ENCODE results near the gene LUZP2.

The LUZP2 gene

GRCh38 chr11:24679821-24680351 is 183.0 kb downstream of the LUZP2 start:
- DNase-seq (ENCODE audit: low spot score), result no peak
- H3K27ac Mint-ChIP-seq, result no peak overlapping the region
- no peaks in the 10 kb centered on the region for H3K27me3 Mint-ChIP-seq (ENCODE audit: low read depth)
- H3K4me3 Mint-ChIP-seq, result no peak overlapping the region
- no peaks in the 10 kb centered on the region for H3K36me3 Mint-ChIP-seq (ENCODE audit: low read depth)
- no peaks in the 10 kb centered on the region for H3K9me3 Mint-ChIP-seq
- no peaks in the 10 kb centered on the region for H3K4me1 Mint-ChIP-seq (ENCODE audit: low read depth)

- Mint-ChIP-seq H3K36me3 (ENCODE audit: low read depth) (no peaks in the 10 kb centered on the region), H3K27me3 (ENCODE audit: low read depth) (no peaks in the 10 kb centered on the region), H3K4me3 (no peak overlapping the region), H3K9me3 (no peaks in the 10 kb centered on the region), H3K4me1 (ENCODE audit: low read depth) (no peaks in the 10 kb centered on the region), H3K27ac (no peak overlapping the region)
- no peak for DNase-seq (ENCODE audit: low spot score)
These were observed 186.7 kb downstream of the LUZP2 start for GRCh38 chr11:24683583-24683982.

DNA sequence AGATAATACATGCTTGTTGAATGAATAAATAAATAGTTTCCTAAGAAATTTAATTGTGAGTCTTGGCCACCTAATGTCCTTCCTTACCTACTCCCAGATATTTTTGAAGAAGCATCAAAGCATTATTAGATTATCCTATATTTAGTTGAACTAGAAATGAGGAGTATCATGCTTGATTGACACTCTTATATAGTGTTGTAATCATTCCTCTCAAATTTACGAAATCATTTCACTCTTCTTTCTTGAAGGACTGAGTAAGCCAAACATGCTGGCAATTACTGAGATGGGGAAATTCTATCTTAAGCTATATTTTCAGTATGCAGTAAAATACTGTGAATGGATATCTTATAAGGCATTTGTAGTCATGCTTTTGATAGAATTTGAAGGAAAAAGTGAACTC is 189.0 kb downstream of the LUZP2 start:
- no peak overlapping the region for H3K4me3 Mint-ChIP-seq
- peaks cover 4% of the 10 kb centered on the region for H3K9me3 Mint-ChIP-seq
- H3K4me1 Mint-ChIP-seq (ENCODE audit: low read depth), result no peaks in the 10 kb centered on the region
- H3K36me3 Mint-ChIP-seq (ENCODE audit: low read depth), result no peaks in the 10 kb centered on the region
- H3K27ac Mint-ChIP-seq, result no peak overlapping the region
- DNase-seq (ENCODE audit: low spot score), result no peak
- H3K27me3 Mint-ChIP-seq (ENCODE audit: low read depth), result no peaks in the 10 kb centered on the region

DNA sequence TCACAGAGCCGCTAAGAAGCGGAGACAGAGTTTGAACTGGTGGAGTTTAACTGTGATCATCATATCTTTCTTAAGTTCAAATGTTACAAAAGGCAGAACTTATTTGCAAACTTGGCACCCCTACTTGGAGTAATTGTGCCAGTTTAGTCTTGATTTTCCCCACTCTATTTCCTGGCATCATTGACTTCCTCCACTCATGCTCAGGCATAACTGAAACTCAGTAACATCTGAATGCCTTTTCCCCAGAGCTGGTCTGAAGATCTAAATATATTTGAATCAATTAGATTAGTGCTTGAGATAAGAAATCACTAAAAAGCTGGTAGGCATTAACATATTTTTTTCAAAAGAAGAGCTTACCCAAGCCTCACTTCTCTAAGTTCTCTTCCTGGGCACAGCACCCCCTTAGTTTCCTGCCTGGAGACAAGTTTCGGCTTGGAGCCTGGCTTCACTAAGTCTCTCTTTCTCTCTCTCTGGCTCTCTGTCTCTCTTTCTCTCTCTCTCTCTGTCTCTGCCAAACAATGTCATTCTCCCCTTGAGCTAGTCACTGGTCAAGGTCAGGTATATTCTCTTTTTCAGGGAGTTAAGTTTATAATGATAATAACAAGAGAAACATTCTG is 190.8 kb downstream of the LUZP2 start:
- Mint-ChIP-seq H3K9me3 (peaks cover 4% of the 10 kb centered on the region), H3K4me1 (ENCODE audit: low read depth) (no peaks in the 10 kb centered on the region), H3K27me3 (ENCODE audit: low read depth) (no peaks in the 10 kb centered on the region), H3K36me3 (ENCODE audit: low read depth) (no peaks in the 10 kb centered on the region), H3K27ac (no peak overlapping the region), H3K4me3 (no peak overlapping the region)
- no peak for DNase-seq (ENCODE audit: low spot score)

DNA sequence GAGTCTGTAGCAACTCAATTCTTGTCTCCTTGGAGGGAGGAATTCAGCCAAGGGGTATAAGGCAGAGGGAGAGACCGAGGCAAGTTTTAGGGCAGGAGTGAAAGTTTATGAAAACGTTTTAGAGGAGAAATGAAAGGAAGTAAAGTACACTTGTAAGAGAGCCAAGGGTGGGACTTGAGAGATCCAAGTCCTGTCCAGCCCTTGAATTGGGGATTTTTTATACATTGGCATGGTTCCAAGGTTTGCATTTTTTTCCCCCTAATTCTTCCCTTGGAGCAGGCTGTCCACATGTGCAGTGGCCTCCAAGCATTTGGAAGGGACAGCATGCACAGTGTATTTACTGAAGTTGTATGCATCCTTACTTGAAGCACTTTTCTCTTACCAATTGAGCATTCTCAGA is 192.1 kb downstream of the LUZP2 start:
- Mint-ChIP-seq H3K9me3 (peaks cover 4% of the 10 kb centered on the region), H3K27ac (no peak overlapping the region), H3K27me3 (ENCODE audit: low read depth) (no peaks in the 10 kb centered on the region), H3K4me3 (no peak overlapping the region), H3K36me3 (ENCODE audit: low read depth) (no peaks in the 10 kb centered on the region), H3K4me1 (ENCODE audit: low read depth) (no peaks in the 10 kb centered on the region)
- no peak for DNase-seq (ENCODE audit: low spot score)

- Mint-ChIP-seq H3K4me1 (ENCODE audit: low read depth) (no peaks in the 10 kb centered on the region), H3K27ac (no peak overlapping the region), H3K4me3 (no peak overlapping the region), H3K9me3 (peaks cover 32% of the 10 kb centered on the region), H3K36me3 (ENCODE audit: low read depth) (no peaks in the 10 kb centered on the region), H3K27me3 (ENCODE audit: low read depth) (no peaks in the 10 kb centered on the region)
- no peak for DNase-seq (ENCODE audit: low spot score)
These were observed 200.8 kb downstream of the LUZP2 start for GRCh38 chr11:24697522-24698111.

- H3K27me3 Mint-ChIP-seq (ENCODE audit: low read depth), result no peaks in the 10 kb centered on the region
- no peak overlapping the region for H3K27ac Mint-ChIP-seq
- H3K9me3 Mint-ChIP-seq, result peaks cover 33% of the 10 kb centered on the region
- no peaks in the 10 kb centered on the region for H3K36me3 Mint-ChIP-seq (ENCODE audit: low read depth)
- DNase-seq (ENCODE audit: low spot score), result no peak
- H3K4me1 Mint-ChIP-seq (ENCODE audit: low read depth), result no peaks in the 10 kb centered on the region
- H3K4me3 Mint-ChIP-seq, result no peak overlapping the region
These were observed 207.9 kb downstream of the LUZP2 start for GRCh38 chr11:24704716-24705115.

GRCh38 chr11:24705474-24705873 is 208.6 kb downstream of the LUZP2 start:
- peaks cover 39% of the 10 kb centered on the region for H3K9me3 Mint-ChIP-seq
- no peak overlapping the region for H3K4me3 Mint-ChIP-seq
- DNase-seq (ENCODE audit: low spot score), result no peak
- H3K36me3 Mint-ChIP-seq (ENCODE audit: low read depth), result no peaks in the 10 kb centered on the region
- no peak overlapping the region for H3K27ac Mint-ChIP-seq
- H3K4me1 Mint-ChIP-seq (ENCODE audit: low read depth), result no peaks in the 10 kb centered on the region
- no peaks in the 10 kb centered on the region for H3K27me3 Mint-ChIP-seq (ENCODE audit: low read depth)

- no peak for DNase-seq (ENCODE audit: low spot score)
- no peaks in the 10 kb centered on the region for H3K27me3 Mint-ChIP-seq (ENCODE audit: low read depth)
- peaks cover 26% of the 10 kb centered on the region for H3K9me3 Mint-ChIP-seq
- no peaks in the 10 kb centered on the region for H3K36me3 Mint-ChIP-seq (ENCODE audit: low read depth)
- H3K27ac Mint-ChIP-seq, result no peak overlapping the region
- no peaks in the 10 kb centered on the region for H3K4me1 Mint-ChIP-seq (ENCODE audit: low read depth)
- H3K4me3 Mint-ChIP-seq, result no peak overlapping the region
These were observed 211.8 kb downstream of the LUZP2 start for GRCh38 chr11:24708616-24709015.

DNA sequence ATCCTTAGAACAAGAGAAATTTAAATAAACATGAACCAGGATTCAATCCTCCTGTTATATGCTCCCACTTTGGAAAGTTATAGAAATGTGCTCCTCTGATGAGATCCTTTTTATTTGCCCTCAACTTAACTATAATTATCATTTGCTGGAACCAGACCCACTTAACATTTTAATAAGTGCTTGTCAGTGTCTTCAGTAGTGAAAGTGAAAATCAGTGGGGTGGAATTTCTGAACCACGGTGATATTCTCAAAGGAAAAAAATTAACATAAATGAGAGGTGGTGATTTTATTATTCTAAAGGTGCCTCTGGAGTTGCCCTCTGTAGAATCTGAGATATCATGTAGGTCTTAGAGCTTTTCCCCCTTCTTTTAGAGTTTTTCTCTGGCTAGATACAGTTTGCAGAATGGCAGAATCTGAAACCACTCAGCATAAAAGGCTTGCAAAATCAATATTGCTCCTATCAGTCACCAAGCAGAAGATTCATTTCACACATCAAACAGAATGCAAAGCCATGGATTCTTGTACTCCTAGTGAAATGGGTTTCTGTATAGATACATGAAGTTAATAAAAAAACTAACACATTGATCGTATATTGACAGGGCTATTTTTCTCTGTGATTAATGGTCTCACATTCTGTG is 213.2 kb downstream of the LUZP2 start:
- no peak for DNase-seq (ENCODE audit: low spot score)
- Mint-ChIP-seq H3K9me3 (peaks cover 23% of the 10 kb centered on the region), H3K36me3 (ENCODE audit: low read depth) (no peaks in the 10 kb centered on the region), H3K27ac (no peak overlapping the region), H3K27me3 (ENCODE audit: low read depth) (no peaks in the 10 kb centered on the region), H3K4me3 (no peak overlapping the region), H3K4me1 (ENCODE audit: low read depth) (no peaks in the 10 kb centered on the region)

DNA sequence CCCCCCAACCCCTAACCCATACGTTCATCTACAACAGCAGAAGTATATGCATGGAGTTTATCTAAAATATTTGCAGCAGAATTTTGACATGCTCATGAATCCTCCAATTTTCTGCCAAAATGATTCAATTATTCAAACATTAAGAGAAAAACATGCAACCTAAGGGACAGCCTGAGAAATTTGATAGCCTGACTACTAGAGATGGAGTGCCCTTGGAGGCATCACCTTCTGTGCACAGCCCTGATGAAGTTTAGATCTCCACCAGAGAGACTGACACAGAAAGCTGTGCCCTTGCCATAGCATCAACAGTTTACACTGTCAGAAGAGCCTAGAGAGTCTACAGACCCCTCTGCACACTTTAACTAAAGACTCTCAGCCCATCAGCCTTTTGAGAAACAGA is 217.7 kb downstream of the LUZP2 start:
- DNase-seq (ENCODE audit: low spot score), result no peak
- Mint-ChIP-seq H3K4me1 (ENCODE audit: low read depth) (no peaks in the 10 kb centered on the region), H3K36me3 (ENCODE audit: low read depth) (no peaks in the 10 kb centered on the region), H3K27me3 (ENCODE audit: low read depth) (no peaks in the 10 kb centered on the region), H3K9me3 (peaks cover 32% of the 10 kb centered on the region), H3K4me3 (no peak overlapping the region), H3K27ac (no peak overlapping the region)

- Mint-ChIP-seq H3K4me3 (no peak overlapping the region), H3K4me1 (ENCODE audit: low read depth) (no peaks in the 10 kb centered on the region), H3K36me3 (ENCODE audit: low read depth) (no peaks in the 10 kb centered on the region), H3K27me3 (ENCODE audit: low read depth) (no peaks in the 10 kb centered on the region), H3K9me3 (peaks cover 27% of the 10 kb centered on the region), H3K27ac (no peak overlapping the region)
- no peak for DNase-seq (ENCODE audit: low spot score)
These were observed 219.6 kb downstream of the LUZP2 start for GRCh38 chr11:24716403-24716802.

DNA sequence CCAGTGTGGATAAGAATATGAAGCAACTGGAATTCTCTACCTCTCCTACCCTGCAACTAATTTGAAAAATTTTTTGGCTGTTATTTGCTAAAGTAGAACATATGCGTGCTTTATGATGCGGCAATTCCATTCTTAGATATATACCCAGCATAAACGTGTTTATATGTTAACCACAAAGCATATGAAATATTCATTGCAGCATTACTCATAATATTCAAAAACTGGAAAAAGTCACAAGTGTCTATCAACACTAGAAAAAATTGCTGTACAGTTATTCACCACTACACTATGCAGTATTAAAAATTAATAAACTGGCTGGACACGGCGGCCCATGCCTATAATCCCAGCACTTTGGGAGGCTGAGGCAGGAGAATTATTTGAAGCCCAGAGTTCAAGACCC is 226.4 kb downstream of the LUZP2 start:
- Mint-ChIP-seq H3K36me3 (ENCODE audit: low read depth) (no peaks in the 10 kb centered on the region), H3K27me3 (ENCODE audit: low read depth) (no peaks in the 10 kb centered on the region), H3K4me3 (no peak overlapping the region), H3K9me3 (peaks cover 18% of the 10 kb centered on the region), H3K27ac (no peak overlapping the region), H3K4me1 (ENCODE audit: low read depth) (no peaks in the 10 kb centered on the region)
- no peak for DNase-seq (ENCODE audit: low spot score)

GRCh38 chr11:24731554-24731953 is 234.7 kb downstream of the LUZP2 start:
- Mint-ChIP-seq H3K9me3 (peaks cover 10% of the 10 kb centered on the region), H3K4me3 (no peak overlapping the region), H3K27me3 (ENCODE audit: low read depth) (no peaks in the 10 kb centered on the region), H3K27ac (no peak overlapping the region), H3K4me1 (ENCODE audit: low read depth) (no peaks in the 10 kb centered on the region), H3K36me3 (ENCODE audit: low read depth) (no peaks in the 10 kb centered on the region)
- no peak for DNase-seq (ENCODE audit: low spot score)
